ENCODE results near the gene UBASH3A.

- TF ChIP-seq CTCF (IDR thresholded peaks at IDR 0.05), result no peak
- no peak for TF ChIP-seq POLR2AphosphoS5 (IDR thresholded peaks at IDR 0.05; ENCODE audit: insufficient read depth in 1 of 2, low read depth in 1 of 2)
Observed at GRCh38 chr21:42467140-42467983, 63.7 kb downstream of the UBASH3A start.
